Ramos (cell line): Measurements from ENCODE around the gene COMMD7.

ENCODE experiments used
- in situ Hi-C: fragments of 300-500 bp; cut with MboI; formaldehyde crosslinking; loops from one replicate; pipeline ENCODE4 v1.14.3; 2022; ENCODE audit warnings: low sequenced_read_pairs; ENCODE audit not compliant: unreplicated experiment

The COMMD7 gene

GRCh38 chr20:32655903-32656512 lies 87.3 kb downstream of the COMMD7 start:
- in situ Hi-C loops: no loop called here

- in situ Hi-C loops: loop anchor here (5.0 kb wide), 1 partner anchor 136 kb away; no protein-coding TSS in a partner anchor
These were observed 90.3 kb downstream of the COMMD7 start for GRCh38 chr20:32652739-32653526.
